PC-3 (cell line): ENCODE data around the gene SCLY. TPM values are rescaled to one million over a fixed set of nuclear protein-coding genes. Genes with fewer than 3 reads are reported as not detected.
A peak's percentile ranks its signal among the peaks of the same experiment; 100 is the strongest.
"Not testable (repeated sequence)": the region's sequence is repeated elsewhere in the genome, so short reads cannot be mapped to it uniquely, and the experiment has no call there.

Experiments used
- ATAC-seq: fragments of 200-7000 bp; cut with Tn5 transposase; 2 replicates; pipeline ENCODE4 v1.9.1; 2020; ENCODE audit warnings: mild to moderate bottlenecking, moderate library complexity
- BruUV-seq: library from RNA; stranded (reverse); fragments of 400-500 nt; replicated peaks from 2 replicates; lab custom pipeline; 2021; lab: Mats Ljungman, UMichigan
- CTCF ChIA-PET: fragments of 300-600 bp; sonication (Branson Sonifier 250); formaldehyde crosslinking; loops from one replicate; lab custom pipeline; 2022; ENCODE audit warnings: antibody characterized with exemption; lab: Charles Lee
- POLR2A ChIA-PET: fragments of 300-600 bp; sonication (Branson Sonifier 250); formaldehyde crosslinking; loops from one replicate; lab custom pipeline; 2022; ENCODE audit warnings: antibody characterized with exemption; ENCODE audit not compliant: unreplicated experiment; lab: Charles Lee
- DNase-seq: peaks from one replicate; pipeline ENCODE4 v3.0.0-alpha.2; 2015
- H2AFZ ChIP-seq: fragments of 300-600 bp; sonication (generic); 2 replicates; pipeline ENCODE4 v1.6.0; 2016; ENCODE audit warnings: antibody characterized with exemption, low read length
- H3F3A ChIP-seq: fragments of 300-600 bp; sonication (generic); one replicate; pipeline ENCODE4 v1.6.0; 2017; ENCODE audit warnings: antibody characterized with exemption, low read length, control low read depth, mild to moderate bottlenecking; ENCODE audit not compliant: unreplicated experiment
- H3K27ac ChIP-seq: fragments of 300-600 bp; sonication (generic); 2 replicates; pipeline ENCODE4 v1.5.1; 2016; ENCODE audit warnings: mild to moderate bottlenecking, low read length
- H3K27me3 ChIP-seq: fragments of 300-600 bp; sonication (generic); 2 replicates; pipeline ENCODE4 v1.6.1; 2016; ENCODE audit warnings: low read length, mixed read lengths
- H3K36me3 ChIP-seq: fragments of 300-600 bp; sonication (generic); 2 replicates; pipeline ENCODE4 v1.6.1; 2016; ENCODE audit warnings: low read depth, mixed run types, low read length, mixed read lengths
- H3K4me1 ChIP-seq: fragments of 300-600 bp; sonication (generic); 2 replicates; pipeline ENCODE4 v1.5.1; 2016; ENCODE audit warnings: low read length; ENCODE audit not compliant: insufficient read depth
- H3K4me2 ChIP-seq: fragments of 300-600 bp; sonication (generic); 2 replicates; pipeline ENCODE4 v1.6.0; 2016; ENCODE audit warnings: low read length
- H3K4me3 ChIP-seq: fragments of 300-600 bp; sonication (generic); 2 replicates; pipeline ENCODE4 v1.5.1; 2016; ENCODE audit warnings: mild to moderate bottlenecking, low read length, mixed read lengths
- H3K79me2 ChIP-seq: fragments of 300-600 bp; sonication (generic); 2 replicates; pipeline ENCODE4 v1.6.1; 2017; ENCODE audit warnings: low read length, mixed read lengths
- H3K9ac ChIP-seq: fragments of 300-600 bp; sonication (generic); 2 replicates; pipeline ENCODE4 v1.6.0; 2016; ENCODE audit warnings: mild to moderate bottlenecking, low read length
- H3K9me2 ChIP-seq: fragments of 300-600 bp; sonication (generic); replicated peaks from 2 replicates; pipeline ENCODE4 v1.6.1; 2016; ENCODE audit warnings: mixed run types, low read length, mixed read lengths
- H3K9me3 ChIP-seq: fragments of 300-600 bp; sonication (generic); 2 replicates; pipeline ENCODE4 v1.6.1; 2016; ENCODE audit warnings: low read length, mixed read lengths
- H4K20me1 ChIP-seq: fragments of 300-600 bp; sonication (generic); 2 replicates; pipeline ENCODE4 v1.6.1; 2016; ENCODE audit warnings: low read length, mixed read lengths
- EZH2 ChIP-seq: fragments of 300-600 bp; sonication (generic); IDR thresholded peaks from one replicate; pipeline ENCODE4 v1.6.1; 2017; ENCODE audit warnings: antibody characterized with exemption, mild to moderate bottlenecking, low read length; ENCODE audit not compliant: unreplicated experiment
- EZH2phosphoT487 ChIP-seq: fragments of 300-600 bp; sonication (generic); IDR thresholded peaks from 2 replicates; pipeline ENCODE4 v1.6.1; 2018; ENCODE audit warnings: mild to moderate bottlenecking, antibody characterized with exemption, low read length, borderline replicate concordance
- intact Hi-C: fragments of 100-400 bp; cut with micrococcal nuclease; formaldehyde crosslinking; loops from 2 replicates; pipeline ENCODE4 v1.9.0; 2023
- total RNA-seq: library from RNA; depleted of rRNA; stranded (reverse); fragments of >200 nt; gene quantifications from 2 replicates; pipeline ENCODE4 v1.2.3, GENCODE V29; 2014
- TF ChIP-seq, protein P1 (sequence below): fragments of 300-600 bp; sonication (generic); conservative IDR thresholded peaks from 2 replicates; pipeline ENCODE4 v1.5.1; 2017; ENCODE audit warnings: antibody characterized with exemption, low read depth, mild to moderate bottlenecking, low read length

Gene SCLY
- total RNA-seq, 1 experiment from 2014 or later: 23.1 TPM

GRCh38 chr2:238030422-238031155, 30.2 kb upstream of the SCLY start:
- Histone ChIP-seq H3K4me1 (no peaks in the 10 kb centered on the region), H2AFZ (no peak overlapping the region), H3K27ac (no peak overlapping the region), H3K9me3 (no peaks in the 10 kb centered on the region), H3K27me3 (no peaks in the 10 kb centered on the region), H3K4me2 (no peak overlapping the region), H3F3A (no peaks in the 10 kb centered on the region), H3K79me2 (no peaks in the 10 kb centered on the region), H4K20me1 (no peaks in the 10 kb centered on the region), H3K4me3 (no peak overlapping the region), H3K9ac (no peak overlapping the region), H3K36me3 (peaks cover 12% of the 10 kb centered on the region; the same call in 1 of the 2 replicates), H3K9me2 (no peaks in the 10 kb centered on the region)
- no TSS peak for BruUV-seq
- no peak for ATAC-seq
- no peak for DNase-seq
- no peak for TF ChIP-seq EZH2phosphoT487
- TF ChIP-seq, protein P1, sequence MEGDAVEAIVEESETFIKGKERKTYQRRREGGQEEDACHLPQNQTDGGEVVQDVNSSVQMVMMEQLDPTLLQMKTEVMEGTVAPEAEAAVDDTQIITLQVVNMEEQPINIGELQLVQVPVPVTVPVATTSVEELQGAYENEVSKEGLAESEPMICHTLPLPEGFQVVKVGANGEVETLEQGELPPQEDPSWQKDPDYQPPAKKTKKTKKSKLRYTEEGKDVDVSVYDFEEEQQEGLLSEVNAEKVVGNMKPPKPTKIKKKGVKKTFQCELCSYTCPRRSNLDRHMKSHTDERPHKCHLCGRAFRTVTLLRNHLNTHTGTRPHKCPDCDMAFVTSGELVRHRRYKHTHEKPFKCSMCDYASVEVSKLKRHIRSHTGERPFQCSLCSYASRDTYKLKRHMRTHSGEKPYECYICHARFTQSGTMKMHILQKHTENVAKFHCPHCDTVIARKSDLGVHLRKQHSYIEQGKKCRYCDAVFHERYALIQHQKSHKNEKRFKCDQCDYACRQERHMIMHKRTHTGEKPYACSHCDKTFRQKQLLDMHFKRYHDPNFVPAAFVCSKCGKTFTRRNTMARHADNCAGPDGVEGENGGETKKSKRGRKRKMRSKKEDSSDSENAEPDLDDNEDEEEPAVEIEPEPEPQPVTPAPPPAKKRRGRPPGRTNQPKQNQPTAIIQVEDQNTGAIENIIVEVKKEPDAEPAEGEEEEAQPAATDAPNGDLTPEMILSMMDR: 0 out of 2 replicates have a peak, but pooled peaks have one; percentile 20
- ChIA-PET POLR2A (no interaction called here), CTCF (interaction anchor here (0.5 kb wide), 1 partner anchor 260 kb away, joined by 5 read pairs; no protein-coding TSS in a partner anchor)
- intact Hi-C loops: no loop called here

- Histone ChIP-seq H3K27ac (no peak overlapping the region), H3K9me3 (no peaks in the 10 kb centered on the region), H4K20me1 (no peaks in the 10 kb centered on the region), H3K79me2 (no peaks in the 10 kb centered on the region), H3K9ac (no peak overlapping the region), H3K4me2 (no peak overlapping the region), H3K4me3 (no peak overlapping the region), H3K36me3 (peaks cover 16% of the 10 kb centered on the region; the same call in 1 of the 2 replicates), H3F3A (no peaks in the 10 kb centered on the region), H3K4me1 (no peaks in the 10 kb centered on the region), H3K9me2 (no peaks in the 10 kb centered on the region), H3K27me3 (no peaks in the 10 kb centered on the region), H2AFZ (no peak overlapping the region)
- no TSS peak for BruUV-seq
- ChIA-PET CTCF (no interaction called here), POLR2A (no interaction called here)
- ATAC-seq: no peak
- DNase-seq: no peak
- TF ChIP-seq, protein P1: no peak
- TF ChIP-seq EZH2phosphoT487 (no peak), EZH2 (no peak)
- intact Hi-C loops: no loop called here
These were observed 29.1 kb upstream of the SCLY start for GRCh38 chr2:238031751-238032150.

- ChIA-PET POLR2A (no interaction called here), CTCF (no interaction called here)
- Histone ChIP-seq H3K79me2 (no peaks in the 10 kb centered on the region), H3K9me2 (no peaks in the 10 kb centered on the region), H3K36me3 (peaks cover 18% of the 10 kb centered on the region), H4K20me1 (no peaks in the 10 kb centered on the region), H3K9me3 (no peaks in the 10 kb centered on the region), H3K4me2 (no peak overlapping the region), H3F3A (no peaks in the 10 kb centered on the region), H3K4me3 (no peak overlapping the region), H3K27me3 (no peaks in the 10 kb centered on the region), H3K27ac (no peak overlapping the region), H3K9ac (no peak overlapping the region), H3K4me1 (no peaks in the 10 kb centered on the region), H2AFZ (no peak overlapping the region)
- no peak for TF ChIP-seq EZH2phosphoT487
- TF ChIP-seq, protein P1: no peak
- BruUV-seq: no TSS peak
- DNase-seq (no peak), ATAC-seq (no peak)
- intact Hi-C loops: no loop called here
These were observed 28.0 kb upstream of the SCLY start for GRCh38 chr2:238032755-238033337.

- H3K27me3 ChIP-seq, ATAC-seq, H3K27ac ChIP-seq, H3K4me1 ChIP-seq, DNase-seq, CTCF ChIA-PET, H3K9me3 ChIP-seq, H2AFZ ChIP-seq, H3K9ac ChIP-seq, H3F3A ChIP-seq, intact Hi-C loops, H4K20me1 ChIP-seq, H3K9me2 ChIP-seq, BruUV-seq, H3K79me2 ChIP-seq, H3K4me3 ChIP-seq, H3K4me2 ChIP-seq, POLR2A ChIA-PET: not testable (repeated sequence)
- peaks cover 26% of the 10 kb centered on the region for H3K36me3 ChIP-seq
These were observed 26.8 kb upstream of the SCLY start for GRCh38 chr2:238033991-238034390.
